ENCODE data around the gene APLF. TPM values are rescaled to one million over a fixed set of nuclear protein-coding genes. Genes with fewer than 3 reads are reported as not detected.

APLF gene
- total and polyA plus RNA-seq, 2 of the 8 experiments (the other 6 are each of a cell fraction or from before 2014, with no cell fraction given): 4.4 to 7.3 TPM

GRCh38 chr2:68516051-68516955 is 48.9 kb downstream of the APLF start:
- DNase-seq (ENCODE audit: low read depth in 1 of 2, low spot score in 2 of 2) (no peak), FAIRE-seq (no peak)
- 89% methylated on average over 5 of the region's 5 CpGs; no CpG with 5 or more reads in 1 of the 2 experiments for WGBS, 2 experiments (ENCODE audit: extremely low coverage in 1 of 2, insufficient coverage in 1 of 2, insufficient read length in 1 of 2, insufficient replicate concordance in 2 of 2, low coverage in 1 of 2, low lambda C conversion rate in 2 of 2, missing lambda C conversion rate in 1 of 2)
- POLR2A ChIA-PET (ENCODE audit: partially characterized antibody): no interaction called here
- H3K4me2 ChIP-seq (ENCODE audit: insufficient read depth in 1 of 2, low read depth in 2 of 2, low read length in 2 of 2): no peak overlapping the region
- H2AFZ ChIP-seq (ENCODE audit: low read length): no peak overlapping the region
- CTCF ChIA-PET (ENCODE audit: partially characterized antibody): interaction anchor here (1.0 kb wide), 1 partner anchor 240 kb away, joined by 3 read pairs; no protein-coding TSS in a partner anchor
- no peak overlapping the region for H3K4me3 ChIP-seq (ENCODE audit: extremely low read depth in 1 of 4, insufficient read depth in 2 of 4, low read depth in 3 of 4, low read length in 4 of 4)
- H4K20me1 ChIP-seq (replicated peaks in 1 of 2; ENCODE audit: control insufficient read depth in 1 of 2, insufficient read depth in 2 of 2, low read length in 2 of 2): no peaks in the 10 kb centered on the region
- H2BK20ac ChIP-seq (ENCODE audit: low read length): no peak overlapping the region
- H3K18ac ChIP-seq (ENCODE audit: extremely low read depth, low read length): no peak overlapping the region
- H4K5ac ChIP-seq (ENCODE audit: insufficient read length, low read depth, low read length): no peak overlapping the region
- H2BK12ac ChIP-seq (ENCODE audit: low read depth, low read length): no peak overlapping the region
- H3K14ac ChIP-seq (ENCODE audit: insufficient read length): no peak overlapping the region
- no peak overlapping the region for H2BK15ac ChIP-seq (ENCODE audit: low read length)
- H3K79me2 ChIP-seq (ENCODE audit: control insufficient read depth in 1 of 2, insufficient read depth in 2 of 2, low read length in 2 of 2): no peaks in the 10 kb centered on the region
- H3K36me3 ChIP-seq (ENCODE audit: control insufficient read depth in 2 of 4, insufficient read depth in 4 of 4, low read length in 3 of 4): no peaks in the 10 kb centered on the region
- no peaks in the 10 kb centered on the region for H3K9me3 ChIP-seq (ENCODE audit: insufficient read depth in 2 of 2, low read depth in 1 of 2, low read length in 1 of 2)
- H3K27ac ChIP-seq (ENCODE audit: low read depth, low read length): no peak overlapping the region
- H3K4ac ChIP-seq (replicated peaks; ENCODE audit: insufficient read length, low read depth, low read length): no peak overlapping the region
- H4K8ac ChIP-seq (ENCODE audit: extremely low read depth, insufficient read depth, low read length): no peak overlapping the region
- H2AK5ac ChIP-seq (ENCODE audit: low read depth, low read length): no peak overlapping the region
- no peaks in the 10 kb centered on the region for H3K27me3 ChIP-seq (replicated peaks in 1 of 4; ENCODE audit: control insufficient read depth in 3 of 4, extremely low read depth in 1 of 4, insufficient read depth in 3 of 4, low read length in 3 of 4)
- H2BK120ac ChIP-seq (replicated peaks; ENCODE audit: low read depth, low read length): no peak overlapping the region
- no peak overlapping the region for H3K56ac ChIP-seq (replicated peaks; ENCODE audit: insufficient read length, low read depth, low read length)
- no peaks in the 10 kb centered on the region for H3K79me1 ChIP-seq (ENCODE audit: low read depth, low read length)
- H3K23me2 ChIP-seq (ENCODE audit: low read depth, low read length): no peaks in the 10 kb centered on the region
- H3K9ac ChIP-seq (replicated peaks in 1 of 4; ENCODE audit: extremely low read depth in 1 of 4, low read depth in 3 of 4, low read length in 3 of 4): no peak overlapping the region
- H3K23ac ChIP-seq (ENCODE audit: insufficient read length): no peak overlapping the region
- no peak overlapping the region for H2BK5ac ChIP-seq (ENCODE audit: low read depth, low read length)
- no peaks in the 10 kb centered on the region for H3K4me1 ChIP-seq (replicated peaks in 1 of 4; ENCODE audit: control insufficient read depth in 3 of 4, insufficient read depth in 4 of 4, low read length in 3 of 4)
- no peak overlapping the region for H4K91ac ChIP-seq (replicated peaks; ENCODE audit: insufficient read length, low read length)
- TF ChIP-seq RNF2 (IDR thresholded peaks at IDR 0.05; ENCODE audit: borderline replicate concordance, low read depth, low read length, missing control alignments, poor library complexity, severe bottlenecking) (no peak), SIRT6 (IDR thresholded peaks at IDR 0.05; ENCODE audit: low read length) (no peak), RFX5 (IDR thresholded peaks at IDR 0.05; ENCODE audit: borderline replicate concordance, low read depth, low read length) (no peak), JUN (IDR thresholded peaks at IDR 0.05; ENCODE audit: low read depth, low read length) (no peak), SIN3A (conservative IDR thresholded peaks at IDR 0.05 in 1 of 2, IDR thresholded peaks at IDR 0.05 in 1 of 2; ENCODE audit: low read depth in 1 of 2, low read length in 2 of 2) (no peak), KDM5A (IDR thresholded peaks at IDR 0.05; ENCODE audit: low read length) (no peak), CBX8 (IDR thresholded peaks at IDR 0.05; ENCODE audit: borderline replicate concordance, low read depth, low read length) (no peak), CTCF (IDR thresholded peaks at IDR 0.05; ENCODE audit: control extremely low read depth in 1 of 3, insufficient read depth in 1 of 3, low read depth in 1 of 3, low read length in 3 of 3) (no peak)
